Natural killer cell (primary cell): Measurements from ENCODE around the gene UBE2R2. TPM values are rescaled to one million over a fixed set of nuclear protein-coding genes. Genes with fewer than 3 reads are reported as not detected.

Source experiments
- ATAC-seq, 3 donors: fragments of 150-1000 bp in 2 of 3; fragments of 200-7000 bp in 1 of 3; cut with Tn5 transposase; 1 replicate in 1 of 3; 2 replicates in 2 of 3; pipeline ENCODE4 v1.10.0; 2021; ENCODE audit warnings: mild to moderate bottlenecking in 2 of 3, moderate library complexity in 2 of 3
- DNase-seq, 2 donors: peaks; one replicate each; pipeline versions ENCODE4 v3.0.0 to v3.0.0-alpha.2; 2013 to 2021; ENCODE audit warnings: mixed read lengths in 1 of 2
- H3K27ac ChIP-seq: one replicate; pipeline ENCODE4 v1.5.1; 2013; ENCODE audit warnings: mild to moderate bottlenecking, low read length
- H3K27me3 ChIP-seq: one replicate; pipeline ENCODE4 v1.6.1; 2013; ENCODE audit warnings: low read length; ENCODE audit not compliant: control insufficient read depth, insufficient read depth
- H3K36me3 ChIP-seq: one replicate; pipeline ENCODE4 v1.6.1; 2013; ENCODE audit warnings: low read length; ENCODE audit not compliant: control insufficient read depth, insufficient read depth
- H3K4me1 ChIP-seq: one replicate; pipeline ENCODE4 v1.6.1; 2013; ENCODE audit warnings: low read length; ENCODE audit not compliant: control insufficient read depth, insufficient read depth
- H3K4me3 ChIP-seq: one replicate; pipeline ENCODE4 v1.5.1; 2013; ENCODE audit warnings: low read length
- H3K9me3 ChIP-seq: one replicate; pipeline ENCODE4 v1.6.1; 2013; ENCODE audit warnings: low read length; ENCODE audit not compliant: control insufficient read depth, insufficient read depth
- H3K27ac Mint-ChIP-seq, 2 donors: one replicate each; pipeline ENCODE4 v1.8.0; 2022; ENCODE audit warnings: mild to moderate bottlenecking in 2 of 2, mixed read lengths in 2 of 2, moderate library complexity in 1 of 2
- H3K27me3 Mint-ChIP-seq, 2 donors: one replicate each; pipeline ENCODE4 v1.8.0; 2022; ENCODE audit warnings: low read depth in 2 of 2, mixed read lengths in 2 of 2
- H3K36me3 Mint-ChIP-seq: one replicate; pipeline ENCODE4 v1.8.0; 2022; ENCODE audit warnings: mixed read lengths
- H3K4me1 Mint-ChIP-seq, 2 donors: one replicate each; pipeline ENCODE4 v1.8.0; 2022; ENCODE audit warnings: mixed read lengths in 2 of 2
- H3K4me3 Mint-ChIP-seq: one replicate; pipeline ENCODE4 v1.8.0; 2022; ENCODE audit warnings: mild to moderate bottlenecking, moderate library complexity, mixed read lengths
- H3K9me3 Mint-ChIP-seq, 2 donors: one replicate each; pipeline ENCODE4 v1.8.0; 2022; ENCODE audit warnings: mixed read lengths in 2 of 2
- WGBS: methylation state at CpG from one replicate; pipeline ENCODE4 v1.1.7; 2013; ENCODE audit warnings: missing lambda C conversion rate; ENCODE audit not compliant: insufficient coverage; 5-methylcytosine and 5-hydroxymethylcytosine counted together
- intact Hi-C: fragments of 100-400 bp; cut with micrococcal nuclease; formaldehyde crosslinking; loops from one replicate; pipeline ENCODE4 v1.14.2; 2022
- total RNA-seq, 4 donors: library from RNA; stranded (reverse); fragments of 120-200 nt in 1 of 4; gene quantifications; one replicate each; pipeline versions ENCODE4 v1.2.3 to v1.2.4, GENCODE V29; 2013 to 2022
- TF ChIP-seq, protein P1 (sequence below): fragments of 200-600 bp; IDR thresholded peaks from one replicate; pipeline ENCODE4 v1.8.0; 2022; ENCODE audit warnings: antibody characterized with exemption

Gene UBE2R2
- total RNA-seq, 3 donors from 2014 or later (not counting 1 experiment from before 2014, with no cell fraction given): 31.2 to 36.0 (median 31.9) TPM

- Histone ChIP-seq H3K9me3 (no peaks in the 10 kb centered on the region), H3K4me3 (no peak overlapping the region), H3K36me3 (peaks cover 70% of the 10 kb centered on the region), H3K27ac (no peak overlapping the region), H3K4me1 (no peaks in the 10 kb centered on the region), H3K27me3 (no peaks in the 10 kb centered on the region)
- intact Hi-C loops: no loop called here
- Mint-ChIP-seq H3K4me1 (peaks cover 0 to 9% of the 10 kb centered on the region in 2 donors), H3K27ac (peak overlapping the region in 1 of 2 donors; percentile 22), H3K27me3 (no peaks in the 10 kb centered on the region), H3K9me3 (no peaks in the 10 kb centered on the region), H3K4me3 (no peak overlapping the region), H3K36me3 (no peaks in the 10 kb centered on the region)
- ATAC-seq (no peak), DNase-seq (no peak)
- 97% methylated on average over 17 of the region's 17 CpGs for WGBS
- TF ChIP-seq, protein P1, sequence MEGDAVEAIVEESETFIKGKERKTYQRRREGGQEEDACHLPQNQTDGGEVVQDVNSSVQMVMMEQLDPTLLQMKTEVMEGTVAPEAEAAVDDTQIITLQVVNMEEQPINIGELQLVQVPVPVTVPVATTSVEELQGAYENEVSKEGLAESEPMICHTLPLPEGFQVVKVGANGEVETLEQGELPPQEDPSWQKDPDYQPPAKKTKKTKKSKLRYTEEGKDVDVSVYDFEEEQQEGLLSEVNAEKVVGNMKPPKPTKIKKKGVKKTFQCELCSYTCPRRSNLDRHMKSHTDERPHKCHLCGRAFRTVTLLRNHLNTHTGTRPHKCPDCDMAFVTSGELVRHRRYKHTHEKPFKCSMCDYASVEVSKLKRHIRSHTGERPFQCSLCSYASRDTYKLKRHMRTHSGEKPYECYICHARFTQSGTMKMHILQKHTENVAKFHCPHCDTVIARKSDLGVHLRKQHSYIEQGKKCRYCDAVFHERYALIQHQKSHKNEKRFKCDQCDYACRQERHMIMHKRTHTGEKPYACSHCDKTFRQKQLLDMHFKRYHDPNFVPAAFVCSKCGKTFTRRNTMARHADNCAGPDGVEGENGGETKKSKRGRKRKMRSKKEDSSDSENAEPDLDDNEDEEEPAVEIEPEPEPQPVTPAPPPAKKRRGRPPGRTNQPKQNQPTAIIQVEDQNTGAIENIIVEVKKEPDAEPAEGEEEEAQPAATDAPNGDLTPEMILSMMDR: no peak
Measured at GRCh38 chr9:33926746-33927485, 110.0 kb downstream of the UBE2R2 start.

GRCh38 chr9:33927694-33928093, 110.7 kb downstream of the UBE2R2 start:
- no peak overlapping the region for H3K4me3 Mint-ChIP-seq
- H3K27ac Mint-ChIP-seq: no peak overlapping the region
- no peak for ATAC-seq

DNA sequence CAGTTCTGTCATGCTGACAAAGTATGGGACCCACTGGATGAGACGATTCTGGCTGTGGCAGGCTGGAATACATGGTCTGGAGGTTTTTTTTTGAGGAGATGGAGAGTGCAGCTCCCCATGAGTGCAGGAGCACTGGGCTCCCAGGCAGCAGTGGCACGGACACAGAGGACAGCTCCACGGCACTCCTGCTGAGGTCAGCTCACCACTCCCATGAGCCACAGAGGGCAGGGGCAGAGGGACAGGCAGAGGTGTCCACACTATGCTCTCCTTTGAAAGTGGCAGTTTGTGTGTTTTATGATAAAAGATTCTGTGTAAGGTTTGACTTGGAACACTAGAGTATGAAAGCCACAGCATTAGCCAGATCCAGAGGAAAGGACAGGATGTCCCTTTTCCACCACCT, 114.4 kb downstream of the UBE2R2 start:
- Histone ChIP-seq H3K9me3 (no peaks in the 10 kb centered on the region), H3K27me3 (no peaks in the 10 kb centered on the region), H3K4me3 (no peak overlapping the region), H3K4me1 (no peaks in the 10 kb centered on the region), H3K27ac (no peak overlapping the region), H3K36me3 (peaks cover 68% of the 10 kb centered on the region)
- 97% methylated on average over 3 of the region's 3 CpGs for WGBS
- ATAC-seq (no peak), DNase-seq (no peak)
- Mint-ChIP-seq H3K27me3 (no peaks in the 10 kb centered on the region), H3K9me3 (no peaks in the 10 kb centered on the region), H3K4me1 (peaks cover 0 to 8% of the 10 kb centered on the region in 2 donors), H3K4me3 (no peak overlapping the region), H3K27ac (no peak overlapping the region), H3K36me3 (no peaks in the 10 kb centered on the region)
- TF ChIP-seq, protein P1: no peak
- intact Hi-C loops: no loop called here

More at GRCh38 chr9:33927694-33928093, 110.7 kb downstream of the UBE2R2 start:
- Mint-ChIP-seq H3K36me3 (no peaks in the 10 kb centered on the region), H3K9me3 (no peaks in the 10 kb centered on the region), H3K27me3 (no peaks in the 10 kb centered on the region), H3K4me1 (peaks cover 0 to 13% of the 10 kb centered on the region in 2 donors)
- Histone ChIP-seq H3K27me3 (no peaks in the 10 kb centered on the region), H3K4me1 (no peaks in the 10 kb centered on the region), H3K27ac (no peak overlapping the region), H3K36me3 (peaks cover 70% of the 10 kb centered on the region), H3K9me3 (no peaks in the 10 kb centered on the region), H3K4me3 (no peak overlapping the region)
- no peak for DNase-seq
- TF ChIP-seq, protein P1: no peak
- 98% methylated on average over 15 of the region's 15 CpGs for WGBS
- intact Hi-C loops: no loop called here
